ENCODE data around the gene RPP30.

- TF ChIP-seq SP1 (IDR thresholded peaks at IDR 0.05) (no peak), SP1 (CRISPR knock-in tag; IDR thresholded peaks at IDR 0.05) (no peak), YEATS4 (CRISPR knock-in tag; IDR thresholded peaks at IDR 0.05; ENCODE audit: borderline replicate concordance) (no peak), EHMT2 (IDR thresholded peaks at IDR 0.05; ENCODE audit: borderline replicate concordance, low read depth, low read length) (no peak)
Observed at GRCh38 chr10:90847436-90847835, 24.3 kb upstream of the RPP30 start.

All from HepG2 (cell line).